Activated naive CD4-positive, alpha-beta T cell treated with anti-CD3 and anti-CD28 coated beads, Interleukin-2, amount 50 U/mL, for 16 hours (primary cell): ENCODE measurements around the gene METTL22.
A peak's percentile ranks its signal among the peaks of the same experiment; 100 is the strongest.

Source experiments
- DNase-seq: peaks from one replicate; pipeline ENCODE4 v3.0.0-alpha.2; 2020

Gene METTL22

DNA sequence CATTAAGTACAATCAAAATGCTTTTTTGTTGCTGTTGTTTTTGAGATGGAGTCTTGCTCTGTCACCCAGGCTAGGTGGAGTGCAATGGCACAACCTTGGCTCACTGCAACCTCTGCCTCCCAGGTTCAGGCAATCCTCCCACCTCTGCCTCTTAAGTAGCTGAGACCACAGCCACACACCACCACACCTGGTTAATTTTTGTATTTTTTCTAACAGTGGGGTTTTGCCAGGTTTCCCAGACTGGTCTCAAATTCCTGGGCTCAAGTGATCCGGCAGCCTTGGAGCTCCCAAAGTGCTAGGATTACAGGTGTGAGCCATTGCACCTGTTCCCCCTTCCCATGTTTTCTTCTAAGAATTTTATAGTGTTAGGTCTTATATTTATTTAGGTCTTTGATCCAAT, 48.0 kb downstream of the METTL22 start:
- no peak for DNase-seq

- DNase-seq = no peak
These were observed 48.6 kb downstream of the METTL22 start for GRCh38 chr16:8670014-8670560.

DNA sequence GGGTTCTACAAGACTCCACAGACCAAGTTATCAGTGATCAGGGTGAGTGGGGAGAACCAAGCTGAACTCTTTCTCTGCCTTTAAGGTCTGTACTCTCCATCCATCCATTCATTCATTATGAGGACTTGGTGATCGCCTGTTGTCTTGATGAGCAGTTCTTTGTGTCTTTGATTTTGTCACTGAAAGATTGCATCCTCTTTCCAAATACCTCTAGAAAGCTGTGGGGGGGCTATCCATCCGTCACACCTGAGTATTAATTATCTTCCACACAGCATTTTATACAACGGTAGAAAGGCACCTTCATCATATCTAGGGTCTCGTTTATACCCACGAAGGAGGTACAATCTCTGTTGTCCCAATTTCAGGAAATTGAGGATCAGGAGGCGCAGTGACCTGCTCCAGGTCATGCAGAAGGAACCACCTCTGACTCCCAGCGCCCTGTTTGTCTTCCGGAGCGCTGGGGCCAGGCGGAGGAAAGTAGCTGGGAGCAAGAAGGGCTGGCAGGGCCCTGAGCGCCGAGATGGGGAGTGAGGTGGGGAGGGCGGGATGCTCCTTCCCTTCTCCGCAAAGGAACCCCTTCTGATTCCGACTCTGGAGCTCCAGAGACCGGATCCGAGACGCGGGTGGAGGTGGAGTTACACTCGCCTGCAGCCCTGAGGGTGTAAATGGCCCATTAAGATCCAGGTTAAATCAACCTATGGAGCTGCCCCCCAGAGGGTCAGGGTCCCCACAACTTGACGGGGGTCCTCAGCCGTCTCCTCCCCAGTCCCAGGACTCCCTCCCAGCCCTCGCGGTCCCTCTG, 52.3 kb downstream of the METTL22 start:
- DNase-seq = no peak

DNA sequence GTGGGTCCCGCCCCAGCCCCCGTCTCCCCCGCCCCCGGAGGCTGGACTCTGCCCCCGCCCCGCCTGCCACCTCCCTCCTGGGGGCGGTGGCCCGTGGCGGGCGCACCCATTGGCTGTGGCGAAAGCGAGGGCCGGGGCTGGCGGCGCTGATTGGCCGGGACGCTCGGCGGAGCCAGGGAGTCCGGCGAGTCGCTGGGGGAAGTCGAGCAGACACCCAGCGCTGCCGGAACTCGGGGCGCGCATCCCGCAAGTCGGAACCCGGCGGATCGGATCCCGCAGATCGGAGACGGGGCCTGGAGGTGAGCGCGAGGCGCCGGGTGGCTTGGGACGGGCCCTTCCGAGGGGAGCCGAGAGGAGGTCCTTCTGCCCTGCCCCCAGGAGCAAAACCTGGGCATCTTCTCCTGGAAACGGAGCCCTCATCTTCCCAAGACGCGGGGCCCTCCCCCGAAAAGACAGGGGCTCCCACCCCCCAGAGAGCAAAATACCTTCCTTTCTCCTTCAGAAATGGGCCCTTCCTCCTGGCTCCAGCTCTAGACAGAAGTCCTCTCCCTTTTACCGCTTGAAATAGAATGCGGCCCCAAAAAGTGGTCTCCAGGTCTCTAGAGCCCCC, 53.0 kb downstream of the METTL22 start, which contains the start of gene ABAT:
Gene ABAT, plus strand, starts transcription at position 205 of the 610 bp plus-strand sequence. CDS start 61,123 bp downstream, outside the sequence.
- DNase-seq = peak; percentile 86

- DNase-seq = peak; percentile 57
These were observed 54.0 kb downstream of the METTL22 start for GRCh38 chr16:8675183-8676159.

DNA sequence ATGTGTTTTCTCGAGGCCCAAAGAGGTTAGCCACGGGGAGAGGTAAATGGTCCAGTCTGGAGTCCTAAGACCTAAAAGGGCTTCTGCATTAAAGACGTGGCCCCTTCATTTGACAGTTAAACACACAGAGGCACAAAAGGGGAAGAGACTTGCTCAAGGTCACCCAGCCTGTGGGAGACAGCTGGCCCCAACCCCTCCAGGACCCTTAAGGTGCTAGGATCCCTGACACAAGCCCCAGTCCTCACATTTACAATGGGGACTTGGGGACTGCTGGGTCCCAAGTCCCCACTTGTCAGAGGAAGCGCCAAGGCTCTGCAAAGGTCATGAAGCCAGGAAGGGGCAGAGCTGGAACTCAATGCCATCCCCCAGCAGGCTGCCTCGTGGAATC, 54.7 kb downstream of the METTL22 start:
- DNase-seq = no peak

GRCh38 chr16:8676737-8677375, 55.4 kb downstream of the METTL22 start:
- no peak for DNase-seq

DNA sequence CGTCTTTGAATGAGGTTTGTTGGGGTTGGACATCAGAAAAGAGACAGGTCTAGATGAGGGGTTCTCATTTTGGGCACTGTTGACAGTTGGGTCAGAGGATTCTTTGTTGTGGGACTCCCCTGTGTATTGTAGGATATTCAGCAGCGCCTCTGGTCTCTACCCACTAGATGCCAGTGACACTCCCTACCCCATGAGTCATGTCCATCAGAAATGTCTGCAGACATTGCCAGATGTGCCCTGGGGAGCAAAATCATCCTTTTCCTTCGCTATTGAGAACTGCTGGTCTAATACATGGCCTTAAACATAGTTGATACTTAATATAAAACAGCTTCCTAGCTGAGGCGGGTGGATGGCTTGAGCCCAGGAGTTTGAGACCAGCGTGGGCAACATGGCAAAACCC, 56.0 kb downstream of the METTL22 start:
- no peak for DNase-seq

- DNase-seq = no peak
These were observed 56.8 kb downstream of the METTL22 start for GRCh38 chr16:8678068-8678927.

- no peak for DNase-seq
These were observed 57.7 kb downstream of the METTL22 start for GRCh38 chr16:8679151-8679550.

DNA sequence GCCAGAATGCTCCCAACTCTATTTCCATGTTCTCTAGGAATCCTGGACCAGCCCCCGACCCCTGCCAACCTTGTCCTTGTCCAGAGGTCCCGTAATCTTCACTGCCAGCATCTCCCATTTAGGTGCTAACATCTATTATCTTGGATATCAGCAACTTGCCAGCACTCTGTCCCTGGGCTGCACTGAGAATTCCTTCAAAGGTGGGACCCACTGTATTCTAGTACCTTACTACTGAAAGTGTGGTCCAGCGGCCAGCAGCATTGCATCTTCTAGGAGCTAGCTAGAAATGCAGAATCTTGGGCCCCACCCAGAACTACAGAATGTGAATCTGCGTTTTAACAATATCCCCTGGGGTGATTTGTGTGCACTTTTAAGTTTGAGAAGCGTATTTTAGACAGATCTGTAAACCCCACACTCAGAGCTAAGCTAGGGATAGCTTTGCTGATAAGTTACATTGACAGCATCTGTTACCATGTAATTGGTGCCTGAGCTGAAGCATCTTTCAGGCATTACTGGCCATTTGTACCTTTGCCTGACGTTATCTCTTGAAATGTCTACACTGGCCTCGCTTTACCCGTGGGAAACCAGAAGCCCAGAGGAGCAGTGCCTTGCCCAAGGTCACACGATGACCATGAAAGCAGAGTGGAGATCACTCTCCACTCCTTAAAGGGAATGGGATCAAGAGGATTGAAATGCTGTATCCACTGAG, 61.2 kb downstream of the METTL22 start:
- no peak for DNase-seq

DNA sequence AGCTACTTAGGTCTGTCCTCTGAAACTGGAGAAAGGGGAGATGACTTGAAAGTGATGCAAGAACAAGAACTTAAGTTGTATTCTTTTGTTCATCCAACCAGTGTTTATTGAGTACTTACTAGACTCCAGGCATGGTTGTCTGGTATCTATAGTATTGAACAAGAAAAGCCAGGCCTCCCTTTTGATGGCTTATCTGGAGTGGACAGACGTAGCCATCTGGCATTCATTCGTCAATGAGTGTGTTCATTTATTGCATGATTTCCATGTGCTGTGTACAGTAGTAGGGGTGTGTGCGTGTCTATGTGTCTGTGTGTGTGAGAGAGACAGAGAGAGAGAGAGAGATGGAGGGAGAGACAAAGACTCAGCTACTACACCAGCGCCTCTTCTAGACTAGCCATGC, 62.1 kb downstream of the METTL22 start:
- DNase-seq = no peak

DNA sequence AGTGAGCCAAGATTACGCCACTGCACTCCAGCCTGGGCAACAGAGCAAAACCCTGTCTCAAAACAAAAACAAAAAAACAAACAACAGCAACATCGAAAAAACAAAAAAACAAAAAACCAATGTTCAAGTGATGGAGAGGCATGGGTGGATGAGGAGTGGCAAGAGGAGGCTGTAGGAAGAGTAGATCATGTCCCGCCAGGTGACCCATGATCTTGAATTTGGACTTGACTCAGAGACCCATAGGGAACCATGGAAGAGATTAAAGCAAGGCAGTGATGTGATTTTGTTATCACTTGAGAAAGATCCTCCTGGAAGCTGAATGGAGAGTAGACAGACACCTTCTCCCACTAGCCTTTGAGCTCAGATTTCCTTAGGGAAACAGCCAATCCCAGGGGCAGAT, 64.1 kb downstream of the METTL22 start:
- no peak for DNase-seq

- DNase-seq = no peak
These were observed 64.6 kb downstream of the METTL22 start for GRCh38 chr16:8686031-8686621.

DNA sequence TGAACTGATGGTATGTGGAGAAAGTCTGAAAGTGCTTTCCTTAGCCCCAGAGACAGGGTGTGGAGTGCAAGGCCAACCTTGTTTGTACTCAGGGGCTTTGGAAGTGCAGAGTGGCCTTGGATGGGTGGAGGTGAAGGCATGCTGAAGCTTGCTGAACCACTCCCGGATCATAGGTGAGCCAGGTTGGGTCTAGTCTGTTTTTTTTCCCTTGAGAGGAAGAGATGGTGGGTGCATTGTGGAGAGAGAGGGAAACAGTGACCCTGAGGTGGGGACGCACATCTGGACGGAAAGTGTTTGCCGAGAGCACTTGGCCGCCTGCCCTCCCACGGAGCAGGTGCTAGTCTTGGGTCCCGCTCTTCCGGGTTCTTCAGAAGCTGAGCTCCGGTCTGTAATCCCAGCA, 65.4 kb downstream of the METTL22 start:
- no peak for DNase-seq

GRCh38 chr16:8689686-8690085, 68.2 kb downstream of the METTL22 start:
- no peak for DNase-seq

DNA sequence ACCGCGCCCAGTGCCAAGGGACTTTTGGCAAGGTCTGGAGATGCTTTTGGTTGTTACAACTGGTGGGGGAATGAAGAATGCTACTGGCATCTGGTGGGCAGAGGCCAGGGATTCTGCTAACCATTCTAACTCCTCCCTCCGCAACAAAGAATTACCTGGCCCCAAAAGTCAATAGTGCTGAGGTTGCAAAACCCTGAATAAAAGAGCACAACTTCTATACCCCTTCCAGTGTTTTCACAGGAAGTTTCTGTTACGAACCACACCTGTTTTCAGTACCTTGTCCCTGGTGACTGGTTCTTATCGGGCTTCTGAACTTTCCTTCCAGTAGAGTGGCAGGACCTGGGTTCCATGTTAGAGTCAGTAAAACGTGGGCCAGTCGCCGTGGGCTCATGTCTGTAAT, 70.2 kb downstream of the METTL22 start:
- no peak for DNase-seq

DNA sequence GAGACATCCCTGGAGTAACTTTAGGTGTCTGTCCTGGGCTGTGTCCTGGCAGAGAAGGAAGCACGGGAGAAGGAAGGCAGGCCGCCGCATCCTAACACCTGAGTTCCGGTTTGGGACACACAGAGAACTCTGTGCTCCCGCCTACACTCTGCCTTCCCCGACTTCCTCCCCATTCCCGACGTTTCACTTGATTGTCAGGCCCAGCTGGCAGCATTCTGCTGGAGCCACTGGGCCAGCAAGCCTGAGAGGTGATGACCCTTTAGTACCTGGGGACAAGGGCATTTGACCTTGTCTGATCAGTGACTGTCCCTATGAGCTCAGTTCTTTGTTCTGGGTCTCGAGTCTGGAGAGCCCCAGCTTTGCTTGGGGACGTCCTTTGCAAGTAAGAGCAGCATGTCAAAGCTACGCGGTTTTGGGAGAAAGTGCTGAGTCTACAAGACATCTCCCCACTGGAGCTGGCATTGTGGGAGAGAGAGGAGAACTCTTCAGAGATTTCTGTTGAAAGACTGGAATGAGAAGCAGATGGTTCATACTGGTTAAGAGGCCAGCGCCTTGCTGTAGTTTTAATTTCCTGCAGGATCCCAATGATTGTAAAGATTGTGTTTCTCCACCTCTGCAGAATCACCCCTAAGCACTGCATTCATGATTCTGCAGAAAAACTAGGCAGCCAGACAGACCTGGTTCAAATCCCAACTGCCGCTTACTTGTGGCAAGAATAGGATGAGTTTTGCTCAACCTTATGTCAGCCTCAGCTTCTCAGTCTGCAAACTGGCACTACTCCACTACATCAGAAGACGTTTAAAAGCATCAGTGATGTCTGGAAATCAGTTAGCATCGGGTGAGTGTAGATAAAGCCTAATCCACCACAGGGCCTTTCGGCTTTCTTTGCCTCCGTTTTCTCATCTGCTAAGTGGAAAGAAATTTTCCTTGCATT, 73.6 kb downstream of the METTL22 start:
- no peak for DNase-seq

GRCh38 chr16:8696880-8697279, 75.4 kb downstream of the METTL22 start:
- no peak for DNase-seq
